Measurements from ENCODE around the gene MYD88. TPM values are rescaled to one million over a fixed set of nuclear protein-coding genes. Genes with fewer than 3 reads are reported as not detected.

Gene MYD88
- total and polyA plus RNA-seq, 9 of the 15 experiments (the other 6 are each of a cell fraction or from before 2014, with no cell fraction given): 3.2 to 47.3 (median 27.6) TPM

- no peak; the same call in 1 of the 2 replicates for TF ChIP-seq HSF4 (CRISPR knock-in tag; IDR thresholded peaks at IDR 0.05; ENCODE audit: borderline replicate concordance)
- no peak for TF ChIP-seq HMG20A (CRISPR knock-in tag; conservative IDR thresholded peaks at IDR 0.05)
- no peak for TF ChIP-seq TAL1 (IDR thresholded peaks at IDR 0.05)
- no peak for TF ChIP-seq ETV6 (IDR thresholded peaks at IDR 0.05; ENCODE audit: borderline replicate concordance in 1 of 2, low read depth in 2 of 2, low read length in 1 of 2)
- no peak for TF ChIP-seq ETV6 (CRISPR knock-in tag; IDR thresholded peaks at IDR 0.05; ENCODE audit: borderline replicate concordance)
- no peak for TF ChIP-seq SREBF2 (CRISPR knock-in tag; IDR thresholded peaks at IDR 0.05)
- no peak for TF ChIP-seq MEF2A (IDR thresholded peaks at IDR 0.05; ENCODE audit: control insufficient read depth, low read depth, low read length)
- TF ChIP-seq ZHX1 (conservative IDR thresholded peaks at IDR 0.05; ENCODE audit: low read length): no peak
- TF ChIP-seq TSC22D4 (tag; IDR thresholded peaks at IDR 0.05): no peak
- no peak; the same call in 1 of the 2 replicates for TF ChIP-seq ZNF57 (CRISPR knock-in tag; IDR thresholded peaks at IDR 0.05)
- no peak for TF ChIP-seq PCBP1 (IDR thresholded peaks at IDR 0.05; ENCODE audit: low read depth, low read length, poor library complexity, severe bottlenecking)
- TF ChIP-seq ZNF280B (CRISPR knock-in tag; IDR thresholded peaks at IDR 0.05): no peak
- 0 out of 2 replicates have a peak, but pooled peaks have one; percentile 59 for TF ChIP-seq NR4A1 (CRISPR knock-in tag; IDR thresholded peaks at IDR 0.05)
- no peak for TF ChIP-seq NR4A1 (tag; IDR thresholded peaks at IDR 0.05)
- 0 out of 2 replicates have a peak, but pooled peaks have one; percentile 60 for TF ChIP-seq FOXP1 (CRISPR knock-in tag; IDR thresholded peaks at IDR 0.05)
- TF ChIP-seq KLF16 (IDR thresholded peaks at IDR 0.05): no peak
- peak; percentile 94 for TF ChIP-seq POLR2H (tag; IDR thresholded peaks at IDR 0.05; ENCODE audit: low read depth)
- TF ChIP-seq ETV1 (tag; conservative IDR thresholded peaks at IDR 0.05; ENCODE audit: low read depth): peak; percentile 80
- no peak for TF ChIP-seq CTCFL (IDR thresholded peaks at IDR 0.05; ENCODE audit: borderline replicate concordance, insufficient read depth, low read depth, low read length, poor library complexity, severe bottlenecking)
- 0 out of 2 replicates have a peak, but pooled peaks have one; percentile 80 for TF ChIP-seq KDM2B (CRISPR knock-in tag; IDR thresholded peaks at IDR 0.05)
- no peak for TF ChIP-seq ZNF282 (CRISPR knock-in tag; IDR thresholded peaks at IDR 0.05)
- TF ChIP-seq MCM2 (IDR thresholded peaks at IDR 0.05; ENCODE audit: low read depth): no peak
- TF ChIP-seq GATA2 (CRISPR knock-in tag; IDR thresholded peaks at IDR 0.05): no peak
Measured at GRCh38 chr3:38136777-38137614, 1.5 kb upstream of the MYD88 start, which contains the start of gene ACAA1 (continued).
